IPS-18a (cell line): ENCODE measurements around the gene ANKS1B.

Experiments
- H3K27ac ChIP-seq: one replicate; pipeline ENCODE4 v1.5.1; 2013; ENCODE audit warnings: low read length
- H3K27me3 ChIP-seq: one replicate; pipeline ENCODE4 v1.6.1; 2013; ENCODE audit warnings: mild to moderate bottlenecking, low read length; ENCODE audit not compliant: control insufficient read depth, insufficient read depth
- H3K36me3 ChIP-seq: one replicate; pipeline ENCODE4 v1.6.1; 2013; ENCODE audit warnings: low read depth, low read length; ENCODE audit not compliant: control insufficient read depth
- H3K4me1 ChIP-seq: one replicate; pipeline ENCODE4 v1.6.1; 2013; ENCODE audit warnings: low read depth, low read length; ENCODE audit not compliant: control insufficient read depth
- H3K4me3 ChIP-seq: one replicate; pipeline ENCODE4 v1.5.1; 2013; ENCODE audit warnings: low read length
- H3K9ac ChIP-seq: one replicate; pipeline ENCODE4 v1.6.1; 2013; ENCODE audit warnings: mild to moderate bottlenecking, low read length, moderate library complexity
- H3K9me3 ChIP-seq: one replicate; pipeline ENCODE4 v1.6.1; 2013; ENCODE audit warnings: low read depth, low read length; ENCODE audit not compliant: control insufficient read depth

Gene ANKS1B

GRCh38 chr12:99130808-99131553, 853.8 kb downstream of the ANKS1B start:
- no peaks in the 10 kb centered on the region for H3K27me3 ChIP-seq
- no peaks in the 10 kb centered on the region for H3K36me3 ChIP-seq
- no peaks in the 10 kb centered on the region for H3K9me3 ChIP-seq
- H3K9ac ChIP-seq: no peak overlapping the region
- no peak overlapping the region for H3K27ac ChIP-seq
- no peak overlapping the region for H3K4me3 ChIP-seq
- peaks cover 8% of the 10 kb centered on the region for H3K4me1 ChIP-seq

GRCh38 chr12:99128246-99128802, 856.4 kb downstream of the ANKS1B start:
- Histone ChIP-seq H3K4me1 (peaks cover 8% of the 10 kb centered on the region), H3K36me3 (no peaks in the 10 kb centered on the region), H3K9ac (no peak overlapping the region), H3K9me3 (no peaks in the 10 kb centered on the region), H3K4me3 (no peak overlapping the region), H3K27me3 (no peaks in the 10 kb centered on the region), H3K27ac (no peak overlapping the region)

GRCh38 chr12:99122959-99123358, 861.8 kb downstream of the ANKS1B start:
- Histone ChIP-seq H3K27ac (no peak overlapping the region), H3K36me3 (no peaks in the 10 kb centered on the region), H3K4me3 (no peak overlapping the region), H3K4me1 (no peaks in the 10 kb centered on the region), H3K9ac (no peak overlapping the region), H3K27me3 (no peaks in the 10 kb centered on the region), H3K9me3 (no peaks in the 10 kb centered on the region)

- no peak overlapping the region for H3K9ac ChIP-seq
- H3K4me3 ChIP-seq: no peak overlapping the region
- H3K27me3 ChIP-seq: no peaks in the 10 kb centered on the region
- H3K4me1 ChIP-seq: no peaks in the 10 kb centered on the region
- no peak overlapping the region for H3K27ac ChIP-seq
- no peaks in the 10 kb centered on the region for H3K9me3 ChIP-seq
- no peaks in the 10 kb centered on the region for H3K36me3 ChIP-seq
Observed at GRCh38 chr12:99122496-99122895, 862.2 kb downstream of the ANKS1B start.

GRCh38 chr12:99121546-99121945, 863.2 kb downstream of the ANKS1B start:
- Histone ChIP-seq H3K4me3 (no peak overlapping the region), H3K36me3 (no peaks in the 10 kb centered on the region), H3K4me1 (no peaks in the 10 kb centered on the region), H3K9me3 (no peaks in the 10 kb centered on the region), H3K27me3 (no peaks in the 10 kb centered on the region), H3K9ac (no peak overlapping the region), H3K27ac (no peak overlapping the region)

- Histone ChIP-seq H3K4me3 (no peak overlapping the region), H3K27ac (no peak overlapping the region), H3K36me3 (no peaks in the 10 kb centered on the region), H3K27me3 (no peaks in the 10 kb centered on the region), H3K9me3 (no peaks in the 10 kb centered on the region), H3K9ac (no peak overlapping the region), H3K4me1 (no peaks in the 10 kb centered on the region)
Observed at GRCh38 chr12:99119943-99120342, 864.8 kb downstream of the ANKS1B start.

- H3K9me3 ChIP-seq: no peaks in the 10 kb centered on the region
- no peaks in the 10 kb centered on the region for H3K36me3 ChIP-seq
- no peaks in the 10 kb centered on the region for H3K27me3 ChIP-seq
- H3K4me3 ChIP-seq: no peak overlapping the region
- H3K4me1 ChIP-seq: no peaks in the 10 kb centered on the region
- H3K27ac ChIP-seq: no peak overlapping the region
- H3K9ac ChIP-seq: no peak overlapping the region
Observed at GRCh38 chr12:99119449-99119848, 865.3 kb downstream of the ANKS1B start.

GRCh38 chr12:99111600-99111999, 873.1 kb downstream of the ANKS1B start:
- no peak overlapping the region for H3K9ac ChIP-seq
- no peaks in the 10 kb centered on the region for H3K9me3 ChIP-seq
- H3K27ac ChIP-seq: no peak overlapping the region
- H3K4me1 ChIP-seq: peaks cover 8% of the 10 kb centered on the region
- no peaks in the 10 kb centered on the region for H3K36me3 ChIP-seq
- no peaks in the 10 kb centered on the region for H3K27me3 ChIP-seq
- H3K4me3 ChIP-seq: no peak overlapping the region

- peaks cover 8% of the 10 kb centered on the region for H3K4me1 ChIP-seq
- H3K27ac ChIP-seq: no peak overlapping the region
- no peaks in the 10 kb centered on the region for H3K36me3 ChIP-seq
- no peaks in the 10 kb centered on the region for H3K27me3 ChIP-seq
- H3K9me3 ChIP-seq: no peaks in the 10 kb centered on the region
- H3K4me3 ChIP-seq: no peak overlapping the region
- H3K9ac ChIP-seq: no peak overlapping the region
Observed at GRCh38 chr12:99110868-99111267, 873.9 kb downstream of the ANKS1B start.

GRCh38 chr12:99110212-99110611, 874.5 kb downstream of the ANKS1B start:
- H3K36me3 ChIP-seq: no peaks in the 10 kb centered on the region
- H3K27me3 ChIP-seq: no peaks in the 10 kb centered on the region
- H3K9ac ChIP-seq: no peak overlapping the region
- no peak overlapping the region for H3K4me3 ChIP-seq
- H3K9me3 ChIP-seq: no peaks in the 10 kb centered on the region
- H3K4me1 ChIP-seq: peaks cover 8% of the 10 kb centered on the region
- no peak overlapping the region for H3K27ac ChIP-seq

- H3K9ac ChIP-seq: no peak overlapping the region
- no peaks in the 10 kb centered on the region for H3K36me3 ChIP-seq
- peaks cover 8% of the 10 kb centered on the region for H3K4me1 ChIP-seq
Observed at GRCh38 chr12:99108924-99109323, 875.8 kb downstream of the ANKS1B start.

GRCh38 chr12:99099786-99100185, 885.0 kb downstream of the ANKS1B start:
- Histone ChIP-seq H3K27me3 (no peaks in the 10 kb centered on the region), H3K36me3 (no peaks in the 10 kb centered on the region), H3K9me3 (no peaks in the 10 kb centered on the region), H3K4me3 (no peak overlapping the region), H3K27ac (no peak overlapping the region), H3K4me1 (no peaks in the 10 kb centered on the region), H3K9ac (no peak overlapping the region)

More at GRCh38 chr12:99108924-99109323, 875.8 kb downstream of the ANKS1B start:
- Histone ChIP-seq H3K27me3 (no peaks in the 10 kb centered on the region), H3K27ac (no peak overlapping the region), H3K9me3 (no peaks in the 10 kb centered on the region), H3K4me3 (no peak overlapping the region)
